HCT116 (cell line): ENCODE measurements around the gene SMPDL3B.

Experiments used
- CTCF ChIP-seq, 3 experiments: fragments of 200-600 bp in 1 of 3; sonication (generic) in 1 of 3; IDR thresholded peaks in 2 of 3; conservative IDR thresholded peaks in 1 of 3; 2 replicates each; pipeline ENCODE4 v1.5.1; 2012 to 2017; ENCODE audit warnings: low read depth in 2 of 3, low read length in 2 of 3, antibody characterized with exemption in 1 of 3, borderline replicate concordance in 1 of 3, control low read depth in 1 of 3, mild to moderate bottlenecking in 1 of 3, mixed read lengths in 1 of 3, mixed run types in 1 of 3, moderate library complexity in 1 of 3; ENCODE audit not compliant: insufficient read depth in 1 of 3
- EGR1 ChIP-seq: IDR thresholded peaks from 2 replicates; pipeline ENCODE4 v1.6.1; 2012; ENCODE audit warnings: low read depth
- EZH2 ChIP-seq: fragments of 200-600 bp; sonication (generic); IDR thresholded peaks from 2 replicates; pipeline ENCODE4 v1.6.1; 2017; ENCODE audit warnings: antibody characterized with exemption, mixed run types
- FOSL1 ChIP-seq: IDR thresholded peaks from 2 replicates; pipeline ENCODE4 v1.6.1; 2012; ENCODE audit warnings: low read depth
- JUND ChIP-seq: IDR thresholded peaks from 2 replicates; pipeline ENCODE4 v1.6.1; 2012
- POLR2A ChIP-seq: IDR thresholded peaks from 2 replicates; pipeline ENCODE4 v1.7.0; 2011; ENCODE audit warnings: borderline replicate concordance; ENCODE audit not compliant: insufficient read depth, insufficient read length; ENCODE audit errors: extremely low read depth
- POLR2AphosphoS5 ChIP-seq: IDR thresholded peaks from 2 replicates; pipeline ENCODE4 v1.6.1; 2011; ENCODE audit warnings: mild to moderate bottlenecking, low read depth, low read length, moderate library complexity
- RAD21 ChIP-seq: IDR thresholded peaks from 2 replicates; pipeline ENCODE4 v1.6.1; 2012; ENCODE audit warnings: low read depth, mild to moderate bottlenecking
- REST ChIP-seq: IDR thresholded peaks from 2 replicates; pipeline ENCODE4 v1.6.1; 2012; ENCODE audit warnings: low read depth
- SP1 ChIP-seq: IDR thresholded peaks from 2 replicates; pipeline ENCODE4 v1.6.1; 2012; ENCODE audit warnings: low read depth
- YY1 ChIP-seq: IDR thresholded peaks from 2 replicates; pipeline ENCODE4 v1.6.1; 2011; ENCODE audit warnings: low read length, low read depth, moderate library complexity, mild to moderate bottlenecking; ENCODE audit not compliant: insufficient replicate concordance; ENCODE audit errors: extremely low read depth

- no peak for TF ChIP-seq CTCF (IDR thresholded peaks at IDR 0.05 in 2 of 3, conservative IDR thresholded peaks at IDR 0.05 in 1 of 3; ENCODE audit: borderline replicate concordance in 1 of 3, insufficient read depth in 1 of 3, low read depth in 2 of 3, low read length in 2 of 3)
- TF ChIP-seq RAD21 = no peak
- TF ChIP-seq REST = no peak
- TF ChIP-seq EZH2 = no peak
- TF ChIP-seq JUND = no peak
- no peak for TF ChIP-seq SP1
- no peak for TF ChIP-seq POLR2A
- peak; percentile 32; the same call in 1 of the 2 replicates for TF ChIP-seq FOSL1
- no peak for TF ChIP-seq POLR2AphosphoS5
- no peak for TF ChIP-seq EGR1
- no peak for TF ChIP-seq YY1
Observed at GRCh38 chr1:27960762-27961645, 26.2 kb downstream of the SMPDL3B start.
